IMR-90 (cell line): ENCODE data around the gene SCAMP2. TPM values are rescaled to one million over a fixed set of nuclear protein-coding genes. Genes with fewer than 3 reads are reported as not detected.

Experiments
- ATAC-seq: fragments of 200-7000 bp; cut with Tn5 transposase; 2 replicates; pipeline ENCODE4 v1.9.1; 2020; ENCODE audit warnings: low read depth, mild to moderate bottlenecking, moderate library complexity
- BruUV-seq: library from RNA; stranded (reverse); fragments of 400-500 nt; replicated peaks from 2 replicates; lab custom pipeline; 2021; lab: Mats Ljungman, UMichigan
- CTCF ChIA-PET: fragments of 300-600 bp; formaldehyde crosslinking; extraction: SDS; loops from one replicate; lab custom pipeline; 2021; ENCODE audit warnings: antibody characterized with exemption; lab: Yijun Ruan, JAX
- POLR2A ChIA-PET: fragments of 300-600 bp; sonication (Branson Sonifier 250); formaldehyde crosslinking; loops from one replicate; lab custom pipeline; 2022; ENCODE audit warnings: antibody characterized with exemption; ENCODE audit not compliant: unreplicated experiment; lab: Charles Lee
- DNase-seq: peaks from one replicate; pipeline ENCODE4 v3.0.0; 2013
- H2AFZ ChIP-seq: replicated peaks from 2 replicates; pipeline ENCODE3; 2013; ENCODE audit warnings: low read length, mild to moderate bottlenecking; ENCODE audit not compliant: poor library complexity
- H2AK5ac ChIP-seq: 2 replicates; pipeline ENCODE4 v1.6.1; 2013; ENCODE audit warnings: low read depth, low read length, inconsistent platforms
- H2AK9ac ChIP-seq: replicated peaks from 2 replicates; pipeline ENCODE3; 2013; ENCODE audit warnings: mild to moderate bottlenecking, low read depth, low read length, moderate library complexity; ENCODE audit not compliant: poor library complexity
- H2BK120ac ChIP-seq: 2 replicates; pipeline ENCODE4 v1.6.1; 2013; ENCODE audit warnings: low read depth, low read length, inconsistent platforms
- H2BK15ac ChIP-seq: 3 replicates; pipeline ENCODE4 v1.6.1; 2013; ENCODE audit warnings: low read depth, low read length, inconsistent platforms
- H2BK20ac ChIP-seq: 2 replicates; pipeline ENCODE4 v1.6.1; 2013; ENCODE audit warnings: low read depth, mild to moderate bottlenecking, inconsistent platforms, low read length, moderate library complexity
- H2BK5ac ChIP-seq: 2 replicates; pipeline ENCODE4 v1.6.1; 2013; ENCODE audit warnings: mild to moderate bottlenecking, low read depth, low read length, inconsistent platforms; ENCODE audit not compliant: poor library complexity, severe bottlenecking
- H3K14ac ChIP-seq: replicated peaks from 2 replicates; pipeline ENCODE4 v1.6.1; 2013; ENCODE audit warnings: low read depth, low read length, inconsistent platforms
- H3K18ac ChIP-seq: 2 replicates; pipeline ENCODE4 v1.6.1; 2013; ENCODE audit warnings: low read depth, low read length, control low read depth
- H3K23ac ChIP-seq: 2 replicates; pipeline ENCODE4 v1.6.1; 2013; ENCODE audit warnings: low read depth, low read length, inconsistent platforms
- H3K27ac ChIP-seq: 2 replicates; pipeline ENCODE4 v1.5.1; 2013; ENCODE audit warnings: mild to moderate bottlenecking, control low read depth, low read length; ENCODE audit not compliant: insufficient read depth
- H3K27me3 ChIP-seq: 2 replicates; pipeline ENCODE4 v1.6.1; 2013; ENCODE audit warnings: low read length; ENCODE audit not compliant: control insufficient read depth, insufficient read depth
- H3K36me3 ChIP-seq: 2 replicates; pipeline ENCODE4 v1.6.1; 2013; ENCODE audit warnings: low read length, mixed read lengths; ENCODE audit not compliant: control insufficient read depth, insufficient read depth
- H3K4ac ChIP-seq: 2 replicates; pipeline ENCODE4 v1.6.1; 2013; ENCODE audit warnings: low read depth, low read length, inconsistent platforms
- H3K4me1 ChIP-seq: 2 replicates; pipeline ENCODE4 v1.6.1; 2013; ENCODE audit warnings: low read length, mixed read lengths; ENCODE audit not compliant: control insufficient read depth, insufficient read depth
- H3K4me2 ChIP-seq: 2 replicates; pipeline ENCODE4 v1.6.1; 2013; ENCODE audit warnings: low read depth, mild to moderate bottlenecking, control low read depth, low read length, moderate library complexity
- H3K4me3 ChIP-seq: 2 replicates; pipeline ENCODE4 v1.5.1; 2013; ENCODE audit warnings: low read depth, mild to moderate bottlenecking, control low read depth, low read length, moderate library complexity; ENCODE audit not compliant: insufficient read depth
- H3K56ac ChIP-seq: 2 replicates; pipeline ENCODE4 v1.6.1; 2013; ENCODE audit warnings: low read length, inconsistent platforms; ENCODE audit not compliant: insufficient read depth; ENCODE audit errors: extremely low read depth
- H3K79me1 ChIP-seq, 2 experiments: 2 replicates each; pipeline ENCODE4 v1.6.1; 2013; ENCODE audit warnings: low read length in 2 of 2, inconsistent platforms in 1 of 2, low read depth in 1 of 2
- H3K9ac ChIP-seq: 2 replicates; pipeline ENCODE4 v1.6.1; 2013; ENCODE audit warnings: low read depth, low read length, control low read depth
- H3K9me1 ChIP-seq: 2 replicates; pipeline ENCODE4 v1.6.1; 2013; ENCODE audit warnings: low read length, inconsistent platforms; ENCODE audit not compliant: insufficient read depth
- H3K9me3 ChIP-seq: 2 replicates; pipeline ENCODE4 v1.6.1; 2013; ENCODE audit warnings: low read length; ENCODE audit not compliant: control insufficient read depth, insufficient read depth
- H4K20me1 ChIP-seq: 2 replicates; pipeline ENCODE4 v1.6.1; 2013; ENCODE audit warnings: low read length, inconsistent platforms; ENCODE audit not compliant: insufficient read depth
- H4K5ac ChIP-seq: 2 replicates; pipeline ENCODE4 v1.6.1; 2013; ENCODE audit warnings: mild to moderate bottlenecking, low read depth, low read length, control low read depth
- H4K8ac ChIP-seq, 2 experiments: 2 replicates each; pipeline ENCODE4 v1.6.1; 2013; ENCODE audit warnings: low read depth in 2 of 2, low read length in 2 of 2, control low read depth in 1 of 2, inconsistent platforms in 1 of 2
- H4K91ac ChIP-seq: 2 replicates; pipeline ENCODE4 v1.6.1; 2013; ENCODE audit warnings: low read depth, low read length, inconsistent platforms; ENCODE audit not compliant: insufficient read depth
- BHLHE40 ChIP-seq: fragments of 150-350 bp; IDR thresholded peaks from 2 replicates; pipeline ENCODE4 v1.6.1; 2016; ENCODE audit warnings: mild to moderate bottlenecking, low read depth, low read length
- CEBPB ChIP-seq: IDR thresholded peaks from 2 replicates; pipeline ENCODE4 v1.6.1; 2012; ENCODE audit warnings: low read depth, low read length, improper control_type of control experiment
- CTCF ChIP-seq: conservative IDR thresholded peaks from 2 replicates; pipeline ENCODE4 v1.5.1; 2012; ENCODE audit warnings: mild to moderate bottlenecking, low read depth, low read length, improper control_type of control experiment
- MAZ ChIP-seq: IDR thresholded peaks from 2 replicates; pipeline ENCODE4 v1.6.1; 2012; ENCODE audit warnings: low read depth, mild to moderate bottlenecking, low read length, improper control_type of control experiment, moderate library complexity, borderline replicate concordance
- NFE2L2 ChIP-seq: fragments of 150-350 bp; IDR thresholded peaks from 2 replicates; pipeline ENCODE4 v1.6.1; 2016; ENCODE audit warnings: low read depth, mild to moderate bottlenecking, low read length
- POLR2A ChIP-seq: IDR thresholded peaks from 2 replicates; pipeline ENCODE4 v1.6.1; 2012; ENCODE audit warnings: mild to moderate bottlenecking, low read depth, low read length
- RAD21 ChIP-seq: IDR thresholded peaks from 2 replicates; pipeline ENCODE4 v1.6.1; 2012; ENCODE audit warnings: low read length, improper control_type of control experiment
- RCOR1 ChIP-seq: IDR thresholded peaks from 2 replicates; pipeline ENCODE4 v1.6.1; 2012; ENCODE audit warnings: mild to moderate bottlenecking, low read length, improper control_type of control experiment; ENCODE audit not compliant: insufficient replicate concordance
- RFX5 ChIP-seq: IDR thresholded peaks from 2 replicates; pipeline ENCODE4 v1.8.0; 2012; ENCODE audit warnings: low read depth, mild to moderate bottlenecking, low read length, moderate library complexity
- USF2 ChIP-seq: fragments of 150-350 bp; IDR thresholded peaks from 2 replicates; pipeline ENCODE4 v1.6.1; 2017; ENCODE audit warnings: mild to moderate bottlenecking, antibody characterized with exemption, low read length, low read depth
- WGBS, 2 experiments: methylation state at CpG; one replicate each; pipeline versions ENCODE4 v1.1.5 to v1.1.7; 2013; ENCODE audit warnings: missing lambda C conversion rate in 2 of 2; ENCODE audit not compliant: insufficient read length in 1 of 2; ENCODE audit errors: extremely low coverage in 2 of 2; 5-methylcytosine and 5-hydroxymethylcytosine counted together
- dilution Hi-C: fragments of 300-500 bp; cut with HindIII; formaldehyde crosslinking; loops from one replicate; pipeline ENCODE4 v1.14.3; 2018; ENCODE audit warnings: low sequenced_read_pairs; ENCODE audit not compliant: unreplicated experiment
- in situ Hi-C: fragments of 300-500 bp; cut with MboI; formaldehyde crosslinking; loops from 3 replicates; pipeline ENCODE4 v1.14.3; 2019; ENCODE audit warnings: low sequenced_read_pairs, inconsistent platforms, mixed read lengths
- intact Hi-C: fragments of 100-400 bp; cut with micrococcal nuclease; formaldehyde crosslinking; loops from 2 replicates; pipeline ENCODE4 v1.10.0; 2022
- polyA plus RNA-seq, 3 experiments: library from polyadenylated mRNA; depleted of rRNA; stranded (reverse); fragments of >200 nt; gene quantifications; 2 replicates each; pipeline ENCODE4 v1.2.3, GENCODE V29; 2012; ENCODE audit warnings: low replicate concordance in 1 of 3
- total RNA-seq: library from RNA; depleted of rRNA; stranded (reverse); fragments of >200 nt; gene quantifications from 2 replicates; pipeline ENCODE4 v1.2.3, GENCODE V29; 2012

Gene SCAMP2
- total and polyA plus RNA-seq, 2 of the 4 experiments (the other 2 are of a cell fraction) = 25.8 to 111 TPM

GRCh38 chr15:74868059-74868458 is 5.1 kb downstream of the SCAMP2 start:
- WGBS, 2 experiments = 94% methylated on average over 3 of the region's 6 CpGs; no CpG with 5 or more reads in 1 of the 2 experiments
- H3K4me1 ChIP-seq = peaks cover 19% of the 10 kb centered on the region
- DNase-seq = no peak
- peaks cover 17 to 90% of the 10 kb centered on the region in 2 experiments for H3K79me1 ChIP-seq
- H3K9ac ChIP-seq = no peak overlapping the region
- no peak for TF ChIP-seq USF2
- TF ChIP-seq POLR2A = no peak
- TF ChIP-seq MAZ = no peak
- TF ChIP-seq NFE2L2 = no peak
- no peak for TF ChIP-seq RAD21
- TF ChIP-seq RFX5 = no peak
- TF ChIP-seq CEBPB = no peak
- no peak for TF ChIP-seq CTCF
- no peak for TF ChIP-seq BHLHE40
- TF ChIP-seq RCOR1 = no peak
- intact Hi-C loops (no loop called here), in situ Hi-C loops (no loop called here), dilution Hi-C loops (no loop called here)
- no peak overlapping the region for H2AK5ac ChIP-seq
- H3K18ac ChIP-seq = no peak overlapping the region
- H2BK5ac ChIP-seq = no peak overlapping the region
- no peak overlapping the region for H3K4me2 ChIP-seq
- POLR2A ChIA-PET = no interaction called here
- no peak overlapping the region for H3K4ac ChIP-seq
- no peak overlapping the region for H3K4me3 ChIP-seq
- CTCF ChIA-PET = no interaction called here
- H4K20me1 ChIP-seq = peaks cover 83% of the 10 kb centered on the region
- ATAC-seq = no peak
- no peak overlapping the region for H3K27ac ChIP-seq
- H4K8ac ChIP-seq = no peak overlapping the region
- H3K36me3 ChIP-seq = peaks cover 2% of the 10 kb centered on the region
- no peak overlapping the region for H4K91ac ChIP-seq
- H3K56ac ChIP-seq = no peak overlapping the region
- no peak overlapping the region for H2BK120ac ChIP-seq
- H3K23ac ChIP-seq = no peak overlapping the region
- no peak overlapping the region for H2AK9ac ChIP-seq
- no peak overlapping the region for H4K5ac ChIP-seq
- H3K14ac ChIP-seq = no peak overlapping the region
- H2BK15ac ChIP-seq = no peak overlapping the region
- no peaks in the 10 kb centered on the region for H3K27me3 ChIP-seq
- no peaks in the 10 kb centered on the region for H3K9me3 ChIP-seq
- H3K9me1 ChIP-seq = peaks cover 44% of the 10 kb centered on the region
- H2AFZ ChIP-seq = no peak overlapping the region
- BruUV-seq = no TSS peak
- H2BK20ac ChIP-seq = no peak overlapping the region
